HepG2 (cell line): ENCODE measurements around the gene AGAP1. TPM values are rescaled to one million over a fixed set of nuclear protein-coding genes. Genes with fewer than 3 reads are reported as not detected.

Experiments used
- AHDC1 ChIP-seq: sonication (generic); formaldehyde crosslinking; IDR thresholded peaks from 2 replicates; pipeline ENCODE4 v1.5.1; 2020; ENCODE audit warnings: mild to moderate bottlenecking, missing genetic modification reagents, borderline replicate concordance
- ELF4 ChIP-seq: sonication (generic); formaldehyde crosslinking; IDR thresholded peaks from 2 replicates; pipeline ENCODE4 v1.5.0; 2020; ENCODE audit warnings: missing genetic modification reagents, mild to moderate bottlenecking, moderate library complexity, borderline replicate concordance
- FOXM1 ChIP-seq: sonication (generic); formaldehyde crosslinking; IDR thresholded peaks from 2 replicates; pipeline ENCODE4 v1.5.0; 2020; ENCODE audit warnings: missing genetic modification reagents
- HDAC2 ChIP-seq: sonication (generic); formaldehyde crosslinking; IDR thresholded peaks from 2 replicates; pipeline ENCODE4 v1.4.0; 2020; ENCODE audit warnings: missing genetic modification reagents
- IRF2 ChIP-seq: IDR thresholded peaks from 2 replicates; pipeline ENCODE4 v1.6.1; 2018; ENCODE audit warnings: missing genetic modification reagents, missing compliant biosample characterization
- NR3C1 ChIP-seq: sonication (generic); formaldehyde crosslinking; IDR thresholded peaks from 2 replicates; pipeline ENCODE4 v1.4.0; 2020; ENCODE audit warnings: missing genetic modification reagents
- SOX6 ChIP-seq, 2 experiments: fragments of 450-650 bp in 1 of 2; sonication (generic) in 1 of 2; formaldehyde crosslinking in 1 of 2; IDR thresholded peaks; 2 replicates each; pipeline versions ENCODE4 v1.4.0 to v1.6.1; 2017 to 2020; ENCODE audit warnings: antibody characterized with exemption in 1 of 2, mild to moderate bottlenecking in 1 of 2, missing genetic modification reagents in 1 of 2
- ZBTB38 ChIP-seq: sonication (generic); formaldehyde crosslinking; IDR thresholded peaks from 2 replicates; pipeline ENCODE4 v1.5.1; 2020; ENCODE audit warnings: mild to moderate bottlenecking, missing genetic modification reagents
- ZBTB40 ChIP-seq, 2 experiments: fragments of 450-650 bp in 1 of 2; sonication (generic) in 1 of 2; formaldehyde crosslinking in 1 of 2; IDR thresholded peaks; 2 replicates each; pipeline versions ENCODE4 v1.6.1 to v1.8.0; 2016 to 2022; ENCODE audit warnings: antibody characterized with exemption in 1 of 2, mild to moderate bottlenecking in 1 of 2, missing genetic modification reagents in 1 of 2
- ZFP1 ChIP-seq: IDR thresholded peaks from 2 replicates; pipeline ENCODE4 v1.6.1; 2016
- ZNF17 ChIP-seq: sonication (generic); formaldehyde crosslinking; IDR thresholded peaks from 2 replicates; pipeline ENCODE4 v1.5.0; 2020; ENCODE audit warnings: mild to moderate bottlenecking, missing genetic modification reagents
- ZNF275 ChIP-seq: sonication (generic); formaldehyde crosslinking; IDR thresholded peaks from 2 replicates; pipeline ENCODE4 v1.8.0; 2022; ENCODE audit warnings: missing genetic modification reagents, mild to moderate bottlenecking, inconsistent platforms, borderline replicate concordance
- ZNF546 ChIP-seq: sonication (generic); formaldehyde crosslinking; conservative IDR thresholded peaks from 2 replicates; pipeline ENCODE4 v1.8.1; 2023; ENCODE audit warnings: mild to moderate bottlenecking, missing genetic modification reagents
- ZSCAN29 ChIP-seq: sonication (generic); formaldehyde crosslinking; conservative IDR thresholded peaks from 2 replicates; pipeline ENCODE4 v1.4.0; 2020; ENCODE audit warnings: mild to moderate bottlenecking, missing genetic modification reagents
- polyA plus RNA-seq, 8 experiments: library from polyadenylated mRNA; depleted of rRNA in 3 of 8; stranded (reverse) in 7 of 8; unstranded in 1 of 8; fragments of >200 nt; fragmentation: Illumina TruSeq in 4 of 8; extraction: Trizol in 4 of 8; gene quantifications; 2 replicates each; pipeline versions ENCODE4 v1.2.1 to v1.2.3, GENCODE V29; 2011 to 2016; ENCODE audit warnings: low read depth in 4 of 8, missing spikeins in 1 of 8, mixed read lengths in 1 of 8; ENCODE audit not compliant: insufficient read depth in 1 of 8
- total RNA-seq, 5 experiments: library from RNA; depleted of rRNA; stranded (reverse); fragments of >200 nt; fragmentation: Illumina TruSeq; extraction: Trizol; gene quantifications; 2 replicates each; pipeline ENCODE4 v1.2.3, GENCODE V29; 2016; ENCODE audit warnings: low read depth in 1 of 5

The AGAP1 gene
- total and polyA plus RNA-seq, 2 of the 13 experiments (the other 11 are each of a cell fraction or from before 2014, with no cell fraction given) = 21.2 to 32.7 TPM

- 0 out of 2 replicates have a peak, but pooled peaks have one; percentile 19 for TF ChIP-seq AHDC1 (CRISPR knock-in tag)
- TF ChIP-seq IRF2 (CRISPR knock-in tag) = peak; percentile 27; the same call in 1 of the 2 replicates
- TF ChIP-seq ZBTB40 (IDR thresholded peaks at IDR 0.05) = no peak
- no peak for TF ChIP-seq ZBTB40 (CRISPR knock-in tag; IDR thresholded peaks at IDR 0.05)
- no peak for TF ChIP-seq ZNF275 (CRISPR knock-in tag)
- peak; percentile 54; the same call in 1 of the 2 replicates for TF ChIP-seq HDAC2 (CRISPR knock-in tag)
- TF ChIP-seq ELF4 (CRISPR knock-in tag) = no peak
- no peak for TF ChIP-seq SOX6 (IDR thresholded peaks at IDR 0.05)
- TF ChIP-seq SOX6 (CRISPR knock-in tag; IDR thresholded peaks at IDR 0.05) = peak; percentile 51
- no peak for TF ChIP-seq ZFP1 (CRISPR knock-in tag)
- no peak for TF ChIP-seq NR3C1 (CRISPR knock-in tag)
- 0 out of 2 replicates have a peak, but pooled peaks have one; percentile 28 for TF ChIP-seq ZBTB38 (CRISPR knock-in tag)
- no peak for TF ChIP-seq ZNF546 (CRISPR knock-in tag)
- TF ChIP-seq FOXM1 (CRISPR knock-in tag) = no peak
- TF ChIP-seq ZNF17 (CRISPR knock-in tag) = no peak
- TF ChIP-seq ZSCAN29 (CRISPR knock-in tag) = 0 out of 2 replicates have a peak, but pooled peaks have one; percentile 67
These were observed 430.8 kb downstream of the AGAP1 start (continued) for GRCh38 chr2:235924675-235925063.
